WI38 (cell line): ENCODE results near the gene PTCD1.

Experiments
- H3K4me3 ChIP-seq: 2 replicates; pipeline ENCODE4 v1.5.1; 2011; ENCODE audit warnings: low read depth, mild to moderate bottlenecking, control low read depth, low read length
- CTCF ChIP-seq: IDR thresholded peaks from 2 replicates; pipeline ENCODE4 v1.5.1; 2012; ENCODE audit warnings: low read depth, mild to moderate bottlenecking, control low read depth, low read length

The PTCD1 gene

GRCh38 chr7:99457050-99457649 is 18.6 kb upstream of the PTCD1 start:
- H3K4me3 ChIP-seq = no peak overlapping the region
- no peak for TF ChIP-seq CTCF

- no peak overlapping the region for H3K4me3 ChIP-seq
- TF ChIP-seq CTCF = no peak
Measured at GRCh38 chr7:99456288-99456687, 17.7 kb upstream of the PTCD1 start.

DNA sequence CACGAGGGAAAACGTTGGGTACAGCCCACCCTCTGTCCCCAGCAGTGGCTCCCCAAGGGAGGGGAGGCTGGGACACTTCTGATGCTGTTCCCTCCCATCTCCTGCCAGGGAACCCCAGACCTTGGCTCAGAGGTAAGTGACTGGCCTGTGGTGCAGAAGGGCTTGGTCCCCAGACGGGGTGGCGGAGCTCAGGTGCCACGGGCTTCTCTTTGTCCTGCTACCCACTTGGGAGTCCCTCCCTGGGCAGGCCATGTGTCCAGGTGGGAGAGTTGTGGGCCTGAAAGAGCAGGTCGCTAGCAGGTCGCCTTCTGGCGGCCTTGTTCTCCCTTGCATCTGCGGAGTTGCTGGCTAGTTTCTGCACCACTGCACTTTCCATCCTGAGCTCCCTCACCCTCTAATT is 17.3 kb upstream of the PTCD1 start:
- H3K4me3 ChIP-seq = no peak overlapping the region
- TF ChIP-seq CTCF = no peak

GRCh38 chr7:99453105-99453504 is 14.5 kb upstream of the PTCD1 start:
- H3K4me3 ChIP-seq = no peak overlapping the region

DNA sequence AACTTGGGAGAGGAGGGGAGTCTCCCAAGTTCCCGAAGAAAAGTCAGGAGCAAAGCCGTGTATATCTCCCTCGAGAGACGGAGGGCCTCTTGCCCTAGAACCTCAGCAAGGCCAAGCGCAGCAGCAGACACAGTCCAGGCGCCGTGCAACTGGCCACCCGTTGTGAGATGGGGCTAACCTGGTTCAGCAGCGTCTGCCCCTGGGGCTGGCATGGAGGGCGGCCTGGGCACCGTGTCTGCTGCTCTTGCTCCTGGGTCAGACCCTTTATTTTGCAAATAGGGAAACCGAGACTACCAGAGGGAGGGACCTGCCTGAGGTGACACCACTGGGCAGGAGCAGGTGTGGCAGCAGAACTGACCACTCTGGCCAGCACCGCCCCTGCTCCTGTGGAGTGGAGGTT is 13.9 kb upstream of the PTCD1 start:
- H3K4me3 ChIP-seq = no peak overlapping the region
- no peak for TF ChIP-seq CTCF

More at GRCh38 chr7:99453105-99453504, 14.5 kb upstream of the PTCD1 start:
- no peak for TF ChIP-seq CTCF

- TF ChIP-seq CTCF = no peak
- no peak overlapping the region for H3K4me3 ChIP-seq
Measured at GRCh38 chr7:99451936-99452335, 13.3 kb upstream of the PTCD1 start.

- TF ChIP-seq CTCF = no peak
- no peak overlapping the region for H3K4me3 ChIP-seq
Measured at GRCh38 chr7:99449326-99449725, 10.7 kb upstream of the PTCD1 start.
